ENCODE measurements around the gene CYB561D2. TPM values are rescaled to one million over a fixed set of nuclear protein-coding genes. Genes with fewer than 3 reads are reported as not detected.

Gene CYB561D2
- total RNA-seq, 2 experiments from 2014 or later: 42.5 to 43.6 TPM

GRCh38 chr3:50369012-50369670, 18.5 kb downstream of the CYB561D2 start:
- Mint-ChIP-seq H3K4me3 (no peak overlapping the region), H3K36me3 (ENCODE audit: low read depth) (no peaks in the 10 kb centered on the region), H3K9me3 (ENCODE audit: insufficient read depth) (no peaks in the 10 kb centered on the region), H3K27ac (no peak overlapping the region), H3K27me3 (ENCODE audit: low read depth) (no peaks in the 10 kb centered on the region), H3K4me1 (ENCODE audit: low read depth) (peaks cover 14% of the 10 kb centered on the region)
- ChIA-PET CTCF (no interaction called here), POLR2A (interaction anchor here (0.5 kb wide), 1 partner anchor 17 kb away, joined by 3 read pairs; no protein-coding TSS in a partner anchor)
- no peak for DNase-seq
- no peak for ATAC-seq

DNA sequence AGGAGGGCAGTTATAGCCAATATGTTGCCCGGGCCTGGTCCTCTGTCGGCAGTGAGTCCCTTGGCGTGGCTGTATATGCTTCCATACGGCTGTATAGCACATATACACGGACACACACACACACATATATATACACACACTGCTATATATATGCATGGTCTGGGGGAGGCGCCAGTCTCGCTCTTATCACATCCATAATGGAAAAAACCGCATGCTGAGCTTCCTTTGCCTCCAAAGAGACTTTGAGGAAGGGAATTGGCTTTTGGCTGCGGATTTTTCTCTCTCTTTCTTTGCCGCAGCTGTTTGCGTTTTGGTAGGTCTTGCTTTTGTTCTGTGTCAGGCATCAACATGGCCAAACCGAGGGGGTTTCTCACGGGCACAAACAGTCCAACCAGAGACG, 19.9 kb downstream of the CYB561D2 start:
- CTCF ChIA-PET: interaction anchor here (1.4 kb wide), 1 partner anchor 172 kb away, joined by 4 read pairs; no protein-coding TSS in a partner anchor
- POLR2A ChIA-PET: no interaction called here
- H3K27me3 Mint-ChIP-seq (ENCODE audit: low read depth): no peaks in the 10 kb centered on the region
- ATAC-seq (no peak), DNase-seq (no peak)
- H3K4me3 Mint-ChIP-seq: no peak overlapping the region
- H3K9me3 Mint-ChIP-seq (ENCODE audit: insufficient read depth): no peaks in the 10 kb centered on the region
- peaks cover 4% of the 10 kb centered on the region for H3K4me1 Mint-ChIP-seq (ENCODE audit: low read depth)
- H3K36me3 Mint-ChIP-seq (ENCODE audit: low read depth): no peaks in the 10 kb centered on the region
- no peak overlapping the region for H3K27ac Mint-ChIP-seq

DNA sequence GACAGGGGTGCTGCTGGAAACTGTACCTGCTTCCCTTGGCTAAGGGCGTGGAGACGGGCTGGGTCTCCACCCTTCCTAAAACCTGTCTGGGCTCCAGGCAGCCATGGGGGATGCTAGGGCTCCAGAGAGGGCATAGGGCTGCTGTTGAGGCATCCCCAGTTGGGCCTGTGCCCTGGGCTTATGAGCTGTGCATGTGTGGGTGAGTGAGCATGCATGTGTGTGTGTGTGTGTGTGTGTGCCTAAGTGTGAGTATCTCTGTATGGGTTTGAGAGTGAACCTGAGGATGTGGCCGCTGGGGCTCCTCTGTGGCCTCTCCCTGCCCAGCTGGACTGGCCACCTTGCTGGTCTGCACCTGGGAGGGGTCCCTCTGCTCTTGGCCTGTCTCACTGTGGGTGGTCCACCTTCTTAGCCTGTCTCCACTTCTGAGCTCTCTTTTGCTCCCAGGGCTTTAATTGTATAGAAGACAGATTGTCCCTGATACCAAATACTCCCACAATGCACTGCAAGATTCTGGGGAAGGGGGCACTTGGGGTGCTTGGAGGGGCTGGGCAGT, 20.5 kb downstream of the CYB561D2 start:
- H3K4me1 Mint-ChIP-seq (ENCODE audit: low read depth): no peaks in the 10 kb centered on the region
- ChIA-PET CTCF (interaction anchor here (1.4 kb wide), 1 partner anchor 171 kb away, joined by 4 read pairs; no protein-coding TSS in a partner anchor), POLR2A (no interaction called here)
- no peaks in the 10 kb centered on the region for H3K27me3 Mint-ChIP-seq (ENCODE audit: low read depth)
- H3K4me3 Mint-ChIP-seq: no peak overlapping the region
- no peak for DNase-seq
- H3K27ac Mint-ChIP-seq: no peak overlapping the region
- ATAC-seq: no peak
- H3K36me3 Mint-ChIP-seq (ENCODE audit: low read depth): no peaks in the 10 kb centered on the region
- H3K9me3 Mint-ChIP-seq (ENCODE audit: insufficient read depth): no peaks in the 10 kb centered on the region

- Mint-ChIP-seq H3K36me3 (ENCODE audit: low read depth) (no peaks in the 10 kb centered on the region), H3K9me3 (ENCODE audit: insufficient read depth) (no peaks in the 10 kb centered on the region), H3K4me3 (no peak overlapping the region), H3K4me1 (ENCODE audit: low read depth) (no peaks in the 10 kb centered on the region), H3K27ac (peak overlapping the region; percentile 57), H3K27me3 (ENCODE audit: low read depth) (no peaks in the 10 kb centered on the region)
- no peak for ATAC-seq
- no peak for DNase-seq
- ChIA-PET CTCF (no interaction called here), POLR2A (interaction anchor here (0.5 kb wide), 1 partner anchor 8 kb away, joined by 4 read pairs; no protein-coding TSS in a partner anchor)
These were observed 21.7 kb downstream of the CYB561D2 start for GRCh38 chr3:50372349-50372748.

DNA sequence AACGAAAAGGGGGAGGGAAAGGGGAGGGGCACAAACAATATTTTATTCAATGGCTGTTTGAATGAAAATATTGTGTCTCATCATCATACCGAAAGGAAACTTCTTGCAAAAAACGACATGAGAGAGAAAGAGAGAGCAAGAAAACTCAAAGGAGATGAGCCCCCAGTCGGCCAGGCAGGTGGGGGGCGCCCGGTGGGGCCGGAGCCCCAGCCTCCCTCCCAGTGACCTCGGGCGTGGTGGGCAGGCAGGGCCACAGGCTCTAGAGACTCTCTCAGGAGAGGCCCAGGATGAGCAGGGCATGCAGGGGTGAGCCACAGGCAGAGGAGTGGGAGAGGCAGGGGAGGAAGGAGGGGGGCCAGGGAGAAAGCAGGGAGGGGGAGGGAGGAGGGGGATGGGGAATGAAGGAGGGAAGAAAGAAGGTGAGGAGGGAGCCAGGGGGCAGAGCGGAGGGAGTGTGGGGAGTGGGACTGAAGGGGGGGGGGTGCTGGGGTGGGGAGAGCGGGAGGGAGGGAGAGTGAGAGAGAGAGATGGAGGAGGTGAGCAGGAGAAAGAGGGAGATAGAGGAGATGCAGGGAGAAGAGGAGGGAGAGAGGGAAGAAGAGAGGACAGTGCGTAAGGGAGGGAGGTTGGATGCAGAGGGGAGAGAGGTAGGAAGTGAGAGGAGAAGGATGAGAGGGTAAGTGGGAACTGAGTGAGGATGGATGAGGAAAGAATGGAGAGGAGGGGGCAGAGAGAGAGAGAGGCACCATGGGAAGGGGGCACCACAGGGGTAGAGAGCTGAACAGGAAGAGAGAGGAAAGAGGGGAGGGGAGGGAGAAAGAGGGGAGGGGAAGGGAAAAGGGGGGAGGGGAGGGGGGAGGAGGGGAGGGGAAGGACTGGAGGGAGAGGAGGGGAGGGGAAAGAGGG, 22.7 kb downstream of the CYB561D2 start:
- H3K4me3 Mint-ChIP-seq: no peak overlapping the region
- no peak overlapping the region for H3K27ac Mint-ChIP-seq
- no peak for DNase-seq
- H3K9me3 Mint-ChIP-seq (ENCODE audit: insufficient read depth): no peaks in the 10 kb centered on the region
- CTCF ChIA-PET: no interaction called here
- no peaks in the 10 kb centered on the region for H3K27me3 Mint-ChIP-seq (ENCODE audit: low read depth)
- POLR2A ChIA-PET: no interaction called here
- H3K36me3 Mint-ChIP-seq (ENCODE audit: low read depth): no peaks in the 10 kb centered on the region
- no peaks in the 10 kb centered on the region for H3K4me1 Mint-ChIP-seq (ENCODE audit: low read depth)
- ATAC-seq: no peak

DNA sequence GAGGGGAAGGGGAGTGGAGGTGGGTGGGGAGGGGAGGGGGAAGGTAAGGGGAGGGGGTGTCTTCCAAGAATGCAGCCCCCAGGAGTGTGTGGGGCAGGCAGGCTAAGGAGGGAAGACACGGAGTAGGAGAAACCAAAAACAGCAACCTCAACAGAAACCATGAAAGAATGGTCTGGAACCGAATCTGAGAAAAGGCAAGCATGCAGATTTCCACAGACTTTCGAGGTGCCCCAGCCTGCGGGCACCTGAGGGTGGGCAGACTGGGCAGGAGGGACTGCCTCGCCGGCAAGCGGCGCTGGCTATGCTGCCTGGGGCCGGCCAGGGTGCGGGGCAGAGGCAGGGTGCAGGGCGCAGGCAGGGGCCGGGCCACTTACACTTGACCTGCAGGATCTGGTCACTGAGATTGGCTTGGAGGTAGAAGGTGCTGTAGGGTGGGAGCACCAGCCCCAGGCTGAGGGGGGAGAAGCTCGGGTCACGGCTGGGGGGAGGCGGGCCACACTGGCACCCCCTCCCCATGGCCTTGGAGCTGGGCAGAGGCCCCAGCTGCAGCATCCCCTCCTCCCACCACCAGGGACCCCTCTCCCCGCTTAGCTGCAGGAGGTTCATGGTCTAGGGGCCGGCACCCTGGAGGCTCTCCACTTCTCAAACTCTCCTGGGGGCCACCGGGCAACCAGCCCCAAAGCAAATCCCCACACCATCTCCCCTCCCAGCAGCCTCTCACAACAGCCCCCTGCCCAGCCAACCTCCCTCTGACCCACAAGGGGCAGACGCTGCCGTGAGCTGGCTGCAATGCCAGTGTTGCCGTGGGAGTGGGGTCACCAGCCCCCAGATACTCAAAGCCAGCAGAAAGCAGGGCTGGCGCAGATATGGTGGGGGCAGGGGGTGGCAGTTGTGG, 23.9 kb downstream of the CYB561D2 start:
- CTCF ChIA-PET: no interaction called here
- Mint-ChIP-seq H3K4me1 (ENCODE audit: low read depth) (no peaks in the 10 kb centered on the region), H3K36me3 (ENCODE audit: low read depth) (no peaks in the 10 kb centered on the region), H3K4me3 (no peak overlapping the region), H3K9me3 (ENCODE audit: insufficient read depth) (no peaks in the 10 kb centered on the region), H3K27me3 (ENCODE audit: low read depth) (no peaks in the 10 kb centered on the region), H3K27ac (no peak overlapping the region)
- POLR2A ChIA-PET: interaction anchor here (1.1 to 1.3 kb wide), 2 partner anchors 9 to 18 kb away, joined by 3 read pairs; no protein-coding TSS in a partner anchor
- no peak for DNase-seq
- ATAC-seq: peak; percentile 7

- Mint-ChIP-seq H3K27me3 (ENCODE audit: low read depth) (no peaks in the 10 kb centered on the region), H3K27ac (no peak overlapping the region), H3K9me3 (ENCODE audit: insufficient read depth) (no peaks in the 10 kb centered on the region), H3K36me3 (ENCODE audit: low read depth) (no peaks in the 10 kb centered on the region), H3K4me1 (ENCODE audit: low read depth) (no peaks in the 10 kb centered on the region), H3K4me3 (no peak overlapping the region)
- ChIA-PET CTCF (no interaction called here), POLR2A (interaction anchor here (1.1 to 1.3 kb wide), 2 partner anchors 10 to 18 kb away, joined by 3 read pairs; no protein-coding TSS in a partner anchor)
- ATAC-seq (peak; percentile 30), DNase-seq (no peak)
These were observed 24.7 kb downstream of the CYB561D2 start for GRCh38 chr3:50375258-50375931.

GRCh38 chr3:50378024-50378423, 27.4 kb downstream of the CYB561D2 start:
- CTCF ChIA-PET: no interaction called here
- no peaks in the 10 kb centered on the region for H3K9me3 Mint-ChIP-seq (ENCODE audit: insufficient read depth)
- no peak overlapping the region for H3K4me3 Mint-ChIP-seq
- no peak for ATAC-seq
- no peak for DNase-seq
- H3K36me3 Mint-ChIP-seq (ENCODE audit: low read depth): no peaks in the 10 kb centered on the region
- H3K27me3 Mint-ChIP-seq (ENCODE audit: low read depth): no peaks in the 10 kb centered on the region
- H3K27ac Mint-ChIP-seq: no peak overlapping the region
- H3K4me1 Mint-ChIP-seq (ENCODE audit: low read depth): no peaks in the 10 kb centered on the region
- POLR2A ChIA-PET: no interaction called here

GRCh38 chr3:50378757-50379156, 28.1 kb downstream of the CYB561D2 start:
- Mint-ChIP-seq H3K4me1 (ENCODE audit: low read depth) (no peaks in the 10 kb centered on the region), H3K4me3 (no peak overlapping the region), H3K9me3 (ENCODE audit: insufficient read depth) (no peaks in the 10 kb centered on the region), H3K27me3 (ENCODE audit: low read depth) (no peaks in the 10 kb centered on the region), H3K36me3 (ENCODE audit: low read depth) (no peaks in the 10 kb centered on the region), H3K27ac (no peak overlapping the region)
- no peak for ATAC-seq
- ChIA-PET POLR2A (no interaction called here), CTCF (no interaction called here)
- DNase-seq: no peak

DNA sequence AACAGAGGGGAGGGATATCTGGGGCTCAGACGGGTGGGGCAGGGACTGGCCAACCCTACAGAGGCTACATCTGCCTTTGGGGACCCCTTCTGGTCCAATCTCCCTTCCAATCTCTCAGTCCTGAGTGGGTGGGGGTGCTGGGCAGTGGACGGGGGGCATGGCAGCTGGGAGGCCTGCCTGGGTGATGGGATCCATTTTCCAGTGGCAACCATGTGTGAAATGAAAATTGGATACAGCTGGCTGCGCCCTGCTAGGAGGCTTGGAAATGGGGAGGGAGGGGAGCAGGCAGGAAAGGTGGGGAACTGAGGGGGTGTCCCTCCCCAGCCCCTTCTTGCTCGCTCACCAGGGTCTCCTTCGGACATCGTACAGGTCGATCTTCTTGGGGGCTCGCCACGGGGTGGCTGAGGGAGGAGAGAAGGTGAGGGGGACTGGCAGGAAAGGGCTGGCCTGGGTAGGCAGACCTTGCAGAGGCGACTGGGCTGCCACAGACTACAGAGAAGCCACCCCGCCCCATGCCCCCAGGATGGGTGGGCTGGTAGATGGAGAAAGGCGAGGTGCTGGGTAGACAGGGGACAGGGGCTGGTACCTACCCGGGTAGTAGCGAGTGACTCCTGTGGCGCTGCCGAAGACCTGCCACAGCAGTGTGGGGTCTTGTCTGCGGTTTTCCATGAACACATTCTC, 29.9 kb downstream of the CYB561D2 start:
- Mint-ChIP-seq H3K4me3 (no peak overlapping the region), H3K36me3 (ENCODE audit: low read depth) (no peaks in the 10 kb centered on the region), H3K9me3 (ENCODE audit: insufficient read depth) (no peaks in the 10 kb centered on the region), H3K27ac (no peak overlapping the region), H3K4me1 (ENCODE audit: low read depth) (no peaks in the 10 kb centered on the region), H3K27me3 (ENCODE audit: low read depth) (no peaks in the 10 kb centered on the region)
- ATAC-seq: no peak
- ChIA-PET POLR2A (interaction anchor here (0.7 kb wide), 1 partner anchor 8 kb away, joined by 4 read pairs; no protein-coding TSS in a partner anchor), CTCF (no interaction called here)
- DNase-seq: no peak

GRCh38 chr3:50381383-50381782, 30.7 kb downstream of the CYB561D2 start:
- no peak for DNase-seq
- ChIA-PET CTCF (no interaction called here), POLR2A (no interaction called here)
- H3K4me3 Mint-ChIP-seq: no peak overlapping the region
- H3K9me3 Mint-ChIP-seq (ENCODE audit: insufficient read depth): no peaks in the 10 kb centered on the region
- no peaks in the 10 kb centered on the region for H3K36me3 Mint-ChIP-seq (ENCODE audit: low read depth)
- no peak for ATAC-seq
- no peaks in the 10 kb centered on the region for H3K4me1 Mint-ChIP-seq (ENCODE audit: low read depth)
- no peaks in the 10 kb centered on the region for H3K27me3 Mint-ChIP-seq (ENCODE audit: low read depth)
- H3K27ac Mint-ChIP-seq: no peak overlapping the region

Data from activated CD8-positive, alpha-beta T cell treated with anti-CD3 and anti-CD28 coated beads, Interleukin-2, amount 10 ng/mL, durations not matched to agents 7 days and 5 days (primary cell).